ENCODE data around the gene UVRAG. TPM values are rescaled to one million over a fixed set of nuclear protein-coding genes. Genes with fewer than 3 reads are reported as not detected.

Gene UVRAG
- total RNA-seq, 1 donor from 2014 or later = 27.6 TPM

GRCh38 chr11:75802913-75803820 is 11.8 kb upstream of the UVRAG start:
- Mint-ChIP-seq H3K36me3 (no peaks in the 10 kb centered on the region), H3K4me1 (peaks cover 6% of the 10 kb centered on the region), H3K27ac (no peak overlapping the region), H3K27me3 (ENCODE audit: low read depth) (no peaks in the 10 kb centered on the region), H3K4me3 (no peak overlapping the region), H3K9me3 (no peaks in the 10 kb centered on the region)
- peak; percentile 44 to 81 for DNase-seq (ENCODE audit: low spot score in 2 of 2, unreplicated experiment in 2 of 2)
- TF ChIP-seq, protein P1, sequence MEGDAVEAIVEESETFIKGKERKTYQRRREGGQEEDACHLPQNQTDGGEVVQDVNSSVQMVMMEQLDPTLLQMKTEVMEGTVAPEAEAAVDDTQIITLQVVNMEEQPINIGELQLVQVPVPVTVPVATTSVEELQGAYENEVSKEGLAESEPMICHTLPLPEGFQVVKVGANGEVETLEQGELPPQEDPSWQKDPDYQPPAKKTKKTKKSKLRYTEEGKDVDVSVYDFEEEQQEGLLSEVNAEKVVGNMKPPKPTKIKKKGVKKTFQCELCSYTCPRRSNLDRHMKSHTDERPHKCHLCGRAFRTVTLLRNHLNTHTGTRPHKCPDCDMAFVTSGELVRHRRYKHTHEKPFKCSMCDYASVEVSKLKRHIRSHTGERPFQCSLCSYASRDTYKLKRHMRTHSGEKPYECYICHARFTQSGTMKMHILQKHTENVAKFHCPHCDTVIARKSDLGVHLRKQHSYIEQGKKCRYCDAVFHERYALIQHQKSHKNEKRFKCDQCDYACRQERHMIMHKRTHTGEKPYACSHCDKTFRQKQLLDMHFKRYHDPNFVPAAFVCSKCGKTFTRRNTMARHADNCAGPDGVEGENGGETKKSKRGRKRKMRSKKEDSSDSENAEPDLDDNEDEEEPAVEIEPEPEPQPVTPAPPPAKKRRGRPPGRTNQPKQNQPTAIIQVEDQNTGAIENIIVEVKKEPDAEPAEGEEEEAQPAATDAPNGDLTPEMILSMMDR (IDR thresholded peaks at IDR 0.05; ENCODE audit: unreplicated experiment) = peak; percentile 83

DNA sequence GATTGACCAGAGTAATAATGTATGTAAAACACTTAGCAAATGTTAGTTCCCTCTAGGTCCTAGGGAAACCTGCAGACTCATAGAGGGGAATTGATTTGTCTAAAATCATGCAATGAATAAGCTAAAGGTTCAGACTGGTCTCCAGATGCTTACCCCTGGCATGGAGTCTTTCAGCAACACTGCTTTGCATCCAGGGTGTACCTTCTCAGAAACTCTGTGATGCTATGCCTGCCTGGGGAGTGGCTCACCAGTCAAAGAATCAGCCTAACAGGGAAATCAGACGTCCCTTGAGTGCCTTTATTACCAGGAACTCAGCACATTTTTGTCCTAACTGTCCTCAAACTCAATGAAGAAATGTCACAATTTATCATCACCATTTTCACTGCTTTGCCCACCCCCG is 5.9 kb upstream of the UVRAG start:
- no peak for DNase-seq (ENCODE audit: low spot score in 2 of 2, unreplicated experiment in 2 of 2)
- Mint-ChIP-seq H3K4me3 (no peak overlapping the region), H3K4me1 (peaks cover 15% of the 10 kb centered on the region), H3K9me3 (no peaks in the 10 kb centered on the region), H3K27me3 (ENCODE audit: low read depth) (no peaks in the 10 kb centered on the region), H3K36me3 (no peaks in the 10 kb centered on the region), H3K27ac (no peak overlapping the region)
- TF ChIP-seq, protein P1 (IDR thresholded peaks at IDR 0.05; ENCODE audit: unreplicated experiment) = no peak

- Mint-ChIP-seq H3K36me3 (no peaks in the 10 kb centered on the region), H3K27me3 (ENCODE audit: low read depth) (no peaks in the 10 kb centered on the region), H3K9me3 (no peaks in the 10 kb centered on the region), H3K4me3 (no peak overlapping the region), H3K4me1 (peaks cover 15% of the 10 kb centered on the region), H3K27ac (no peak overlapping the region)
- no peak for DNase-seq (ENCODE audit: low spot score in 2 of 2, unreplicated experiment in 2 of 2)
- TF ChIP-seq, protein P1 (IDR thresholded peaks at IDR 0.05; ENCODE audit: unreplicated experiment) = no peak
These were observed 5.0 kb upstream of the UVRAG start for GRCh38 chr11:75809991-75810390.

- no peaks in the 10 kb centered on the region for H3K27me3 Mint-ChIP-seq (ENCODE audit: low read depth)
- H3K4me3 Mint-ChIP-seq = no peak overlapping the region
- TF ChIP-seq, protein P1 (IDR thresholded peaks at IDR 0.05; ENCODE audit: unreplicated experiment) = no peak
- no peak overlapping the region for H3K27ac Mint-ChIP-seq
- no peak for DNase-seq (ENCODE audit: low spot score in 2 of 2, unreplicated experiment in 2 of 2)
- H3K9me3 Mint-ChIP-seq = no peaks in the 10 kb centered on the region
- H3K36me3 Mint-ChIP-seq = no peaks in the 10 kb centered on the region
- H3K4me1 Mint-ChIP-seq = peaks cover 15% of the 10 kb centered on the region
These were observed 4.2 kb upstream of the UVRAG start for GRCh38 chr11:75810637-75811390.

GRCh38 chr11:75811485-75811884 is 3.5 kb upstream of the UVRAG start:
- Mint-ChIP-seq H3K9me3 (no peaks in the 10 kb centered on the region), H3K4me1 (peaks cover 15% of the 10 kb centered on the region), H3K27ac (no peak overlapping the region), H3K36me3 (no peaks in the 10 kb centered on the region), H3K27me3 (ENCODE audit: low read depth) (no peaks in the 10 kb centered on the region), H3K4me3 (no peak overlapping the region)
- no peak for DNase-seq (ENCODE audit: low spot score in 2 of 2, unreplicated experiment in 2 of 2)
- TF ChIP-seq, protein P1 (IDR thresholded peaks at IDR 0.05; ENCODE audit: unreplicated experiment) = no peak

All from mesothelial cell of epicardium (in vitro differentiated cells).